Activated CD8-positive, alpha-beta T cell treated with anti-CD3 and anti-CD28 coated beads for 36 hours (primary cell): ENCODE measurements around the gene PXDN. TPM values are rescaled to one million over a fixed set of nuclear protein-coding genes. Genes with fewer than 3 reads are reported as not detected.
"Not testable (repeated sequence)": the region's sequence is repeated elsewhere in the genome, so short reads cannot be mapped to it uniquely, and the experiment has no call there.

ENCODE experiments used
- ATAC-seq: fragments of 200-7000 bp; cut with Tn5 transposase; one replicate; pipeline ENCODE4 v1.10.0; 2021; ENCODE audit warnings: mild to moderate bottlenecking, moderate library complexity
- CTCF ChIA-PET: fragments of 350-600 bp; sonication (Branson Sonifier 250); formaldehyde crosslinking; loops from one replicate; lab custom pipeline; 2021; ENCODE audit warnings: antibody characterized with exemption; lab: Charles Lee
- POLR2A ChIA-PET: fragments of 350-600 bp; sonication (Branson Sonifier 250); formaldehyde crosslinking; loops from one replicate; lab custom pipeline; 2021; ENCODE audit warnings: antibody characterized with exemption; lab: Charles Lee
- DNase-seq: peaks from one replicate; pipeline ENCODE4 v3.0.0-alpha.2; 2020
- H3K27ac Mint-ChIP-seq: one replicate; pipeline ENCODE4 v1.8.0; 2021; ENCODE audit warnings: mild to moderate bottlenecking, mixed read lengths
- H3K27me3 Mint-ChIP-seq: one replicate; pipeline ENCODE4 v1.8.0; 2021; ENCODE audit warnings: mixed read lengths
- H3K36me3 Mint-ChIP-seq: one replicate; pipeline ENCODE4 v1.8.0; 2021; ENCODE audit warnings: low read depth, mixed read lengths
- H3K4me1 Mint-ChIP-seq: one replicate; pipeline ENCODE4 v1.8.0; 2021; ENCODE audit warnings: low read depth, mixed read lengths
- H3K4me3 Mint-ChIP-seq: one replicate; pipeline ENCODE4 v1.8.0; 2021; ENCODE audit warnings: mild to moderate bottlenecking, moderate library complexity, mixed read lengths
- H3K9me3 Mint-ChIP-seq: one replicate; pipeline ENCODE4 v1.8.0; 2021; ENCODE audit warnings: mixed read lengths
- intact Hi-C: fragments of 100-400 bp; cut with micrococcal nuclease; formaldehyde crosslinking; loops from one replicate; pipeline ENCODE4 v1.10.0; 2022
- total RNA-seq, 2 experiments: library from RNA; stranded (reverse); gene quantifications; one replicate each; pipeline ENCODE4 v1.2.3, GENCODE V29; 2021
- TF ChIP-seq, protein P1 (sequence below): fragments of 200-600 bp; IDR thresholded peaks from one replicate; pipeline ENCODE4 v1.8.0; 2022; ENCODE audit warnings: antibody characterized with exemption, mild to moderate bottlenecking

Gene PXDN
- total RNA-seq, 2 experiments from 2014 or later = 0.58 to 0.83 TPM

DNA sequence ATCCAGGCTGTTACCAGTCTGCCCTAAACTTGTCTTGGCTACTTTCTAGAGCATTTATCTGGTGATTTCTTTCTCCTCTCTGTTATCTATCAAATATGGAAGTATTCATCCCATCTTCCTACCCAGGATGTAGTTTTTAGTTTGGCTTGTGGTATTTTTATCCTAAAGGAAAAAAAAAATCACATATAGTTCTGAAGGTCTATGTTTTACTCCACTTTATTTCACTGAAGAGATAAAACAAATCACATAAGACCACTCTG is 62.2 kb downstream of the PXDN start:
- ATAC-seq (no peak), DNase-seq (no peak)
- Mint-ChIP-seq H3K4me3 (no peak overlapping the region), H3K36me3 (no peaks in the 10 kb centered on the region), H3K27me3 (peaks cover 3% of the 10 kb centered on the region), H3K4me1 (no peaks in the 10 kb centered on the region), H3K27ac (no peak overlapping the region), H3K9me3 (no peaks in the 10 kb centered on the region)
- ChIA-PET POLR2A (no interaction called here), CTCF (no interaction called here)
- TF ChIP-seq, protein P1, sequence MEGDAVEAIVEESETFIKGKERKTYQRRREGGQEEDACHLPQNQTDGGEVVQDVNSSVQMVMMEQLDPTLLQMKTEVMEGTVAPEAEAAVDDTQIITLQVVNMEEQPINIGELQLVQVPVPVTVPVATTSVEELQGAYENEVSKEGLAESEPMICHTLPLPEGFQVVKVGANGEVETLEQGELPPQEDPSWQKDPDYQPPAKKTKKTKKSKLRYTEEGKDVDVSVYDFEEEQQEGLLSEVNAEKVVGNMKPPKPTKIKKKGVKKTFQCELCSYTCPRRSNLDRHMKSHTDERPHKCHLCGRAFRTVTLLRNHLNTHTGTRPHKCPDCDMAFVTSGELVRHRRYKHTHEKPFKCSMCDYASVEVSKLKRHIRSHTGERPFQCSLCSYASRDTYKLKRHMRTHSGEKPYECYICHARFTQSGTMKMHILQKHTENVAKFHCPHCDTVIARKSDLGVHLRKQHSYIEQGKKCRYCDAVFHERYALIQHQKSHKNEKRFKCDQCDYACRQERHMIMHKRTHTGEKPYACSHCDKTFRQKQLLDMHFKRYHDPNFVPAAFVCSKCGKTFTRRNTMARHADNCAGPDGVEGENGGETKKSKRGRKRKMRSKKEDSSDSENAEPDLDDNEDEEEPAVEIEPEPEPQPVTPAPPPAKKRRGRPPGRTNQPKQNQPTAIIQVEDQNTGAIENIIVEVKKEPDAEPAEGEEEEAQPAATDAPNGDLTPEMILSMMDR = no peak
- intact Hi-C loops = no loop called here

DNA sequence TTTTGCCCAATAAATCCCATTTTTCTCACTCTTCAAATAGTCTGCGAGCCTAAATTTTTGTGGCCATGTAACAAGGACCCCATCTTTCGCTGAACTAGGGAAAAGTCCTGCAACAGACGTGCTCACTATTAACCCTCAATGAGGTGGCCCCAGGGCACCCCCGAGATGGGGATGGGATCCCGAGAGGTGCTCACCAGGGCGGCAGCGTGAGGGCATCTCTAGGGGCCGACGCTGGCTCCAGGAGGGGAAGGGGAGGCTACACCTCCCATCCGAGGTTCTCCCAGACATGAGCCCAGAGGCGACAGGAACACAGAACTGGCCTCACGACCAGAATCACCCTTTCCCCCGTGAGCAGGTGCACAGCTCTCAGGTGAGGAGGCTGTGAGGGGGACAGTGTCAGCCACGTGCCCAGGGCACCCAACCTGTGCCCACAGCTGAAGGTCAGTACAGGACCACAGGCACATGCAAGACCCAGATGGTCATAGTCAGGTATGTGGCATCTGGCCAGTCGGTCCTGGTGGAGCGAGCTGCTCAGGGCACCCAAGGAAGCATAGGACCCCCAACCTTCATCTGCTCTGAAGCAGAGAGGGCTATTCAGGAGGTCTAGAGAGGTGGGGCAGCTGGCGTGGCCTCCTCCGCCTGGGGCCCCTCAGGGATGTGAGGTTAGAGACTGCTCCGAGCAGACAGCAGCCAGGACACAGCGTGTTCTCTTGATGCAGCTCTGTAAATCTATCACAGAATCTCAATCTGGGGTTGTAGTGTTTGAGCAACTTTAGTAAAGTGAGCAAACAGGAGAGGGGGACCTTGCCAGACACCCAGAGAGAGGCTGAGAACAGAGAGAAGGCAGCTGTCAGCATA is 62.8 kb downstream of the PXDN start:
- TF ChIP-seq, protein P1 = no peak
- intact Hi-C loops = no loop called here
- ATAC-seq = no peak
- Mint-ChIP-seq H3K36me3 (no peaks in the 10 kb centered on the region), H3K27ac (no peak overlapping the region), H3K27me3 (peaks cover under 1% of the 10 kb centered on the region), H3K4me3 (no peak overlapping the region), H3K4me1 (no peaks in the 10 kb centered on the region), H3K9me3 (no peaks in the 10 kb centered on the region)
- DNase-seq = no peak
- CTCF ChIA-PET = no interaction called here
- POLR2A ChIA-PET = no interaction called here

DNA sequence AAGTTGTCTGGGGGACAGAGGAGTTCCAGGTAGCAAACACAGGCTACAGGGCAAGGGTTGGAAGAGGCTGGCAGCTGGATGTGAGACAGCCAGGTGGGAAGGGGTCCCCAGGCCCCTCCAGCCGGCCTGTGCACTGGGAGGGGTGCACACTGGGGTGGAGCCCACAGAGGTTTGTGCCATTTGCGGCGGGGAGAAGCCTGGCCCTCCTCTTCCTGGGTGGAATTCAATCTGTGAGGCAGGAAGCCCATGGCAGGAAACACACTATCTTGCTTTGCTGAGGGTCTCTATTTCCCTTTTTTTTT is 63.3 kb downstream of the PXDN start:
- Mint-ChIP-seq H3K27me3 (no peaks in the 10 kb centered on the region), H3K27ac (no peak overlapping the region), H3K36me3 (no peaks in the 10 kb centered on the region), H3K4me3 (no peak overlapping the region), H3K9me3 (no peaks in the 10 kb centered on the region), H3K4me1 (no peaks in the 10 kb centered on the region)
- POLR2A ChIA-PET = no interaction called here
- no peak for ATAC-seq
- TF ChIP-seq, protein P1 = no peak
- CTCF ChIA-PET = no interaction called here
- DNase-seq = no peak
- intact Hi-C loops = no loop called here

DNA sequence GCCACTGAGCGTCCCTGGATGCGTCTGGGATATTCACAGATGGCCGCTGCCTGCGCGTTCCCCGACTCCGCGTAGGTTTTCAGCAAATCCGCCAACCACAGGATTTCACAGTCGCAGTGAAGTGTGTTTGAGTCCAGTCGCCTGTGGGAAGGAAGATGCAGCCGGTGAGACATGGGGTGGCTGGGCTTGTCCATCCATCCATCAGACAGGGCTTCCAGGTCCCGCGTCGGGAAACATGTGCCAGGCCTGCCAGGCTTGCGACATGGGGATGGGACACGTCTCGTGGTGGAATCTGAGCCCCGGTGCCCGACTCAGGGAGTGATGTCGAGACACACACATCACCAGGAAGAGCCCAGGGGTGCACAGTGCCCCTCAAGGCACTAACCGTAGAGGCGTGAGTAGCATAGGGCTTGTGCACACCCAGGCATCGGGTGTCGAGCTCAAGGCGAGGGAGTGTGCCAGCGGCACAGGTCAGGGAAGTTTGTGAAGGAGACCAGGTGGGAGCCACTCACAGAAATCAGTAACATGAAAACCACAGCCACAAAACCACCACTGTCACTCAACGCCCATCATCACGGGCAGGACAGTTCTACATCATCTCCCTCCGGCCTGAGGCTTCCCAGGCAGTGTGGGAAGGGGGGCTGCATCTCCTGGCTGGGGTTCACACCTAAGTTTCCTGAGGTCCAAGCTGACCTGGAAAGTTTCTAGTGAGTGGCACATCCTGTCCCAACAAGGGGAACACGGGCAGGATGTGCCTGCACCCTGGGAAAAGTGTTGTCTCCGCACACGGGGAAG is 63.9 kb downstream of the PXDN start:
- ATAC-seq (no peak), DNase-seq (no peak)
- Mint-ChIP-seq H3K4me3 (no peak overlapping the region), H3K9me3 (no peaks in the 10 kb centered on the region), H3K27ac (no peak overlapping the region), H3K27me3 (no peaks in the 10 kb centered on the region), H3K36me3 (no peaks in the 10 kb centered on the region), H3K4me1 (no peaks in the 10 kb centered on the region)
- TF ChIP-seq, protein P1 = no peak
- intact Hi-C loops = no loop called here
- ChIA-PET CTCF (no interaction called here), POLR2A (no interaction called here)

DNA sequence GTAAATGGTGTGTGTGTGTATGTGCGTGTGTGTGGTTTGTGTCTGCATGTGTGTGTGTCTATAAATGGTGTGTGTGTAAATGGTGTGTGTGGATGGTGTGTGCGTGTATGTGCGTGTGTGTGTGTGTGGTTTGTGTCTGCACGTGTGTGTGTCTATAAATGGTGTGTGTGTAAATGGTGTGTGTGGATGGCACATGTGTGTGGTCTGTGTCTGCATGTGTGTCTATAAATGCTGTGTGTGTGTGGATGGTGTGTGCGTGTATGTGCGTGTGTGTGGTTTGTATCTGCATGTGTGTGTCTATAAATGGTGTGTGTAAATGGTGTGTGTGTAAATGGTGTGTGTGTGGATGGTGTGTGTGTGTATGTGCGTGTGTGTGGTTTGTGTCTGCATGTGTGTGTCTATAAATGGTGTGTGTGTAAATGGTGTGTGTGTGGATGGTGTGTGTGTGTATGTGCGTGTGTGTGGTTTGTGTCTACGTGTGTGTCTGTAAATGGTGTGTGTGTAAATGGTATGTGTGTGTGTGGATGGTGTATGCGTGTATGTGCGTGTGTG is 64.8 kb downstream of the PXDN start:
- H3K36me3 Mint-ChIP-seq, POLR2A ChIA-PET, CTCF ChIA-PET: not testable (repeated sequence)

DNA sequence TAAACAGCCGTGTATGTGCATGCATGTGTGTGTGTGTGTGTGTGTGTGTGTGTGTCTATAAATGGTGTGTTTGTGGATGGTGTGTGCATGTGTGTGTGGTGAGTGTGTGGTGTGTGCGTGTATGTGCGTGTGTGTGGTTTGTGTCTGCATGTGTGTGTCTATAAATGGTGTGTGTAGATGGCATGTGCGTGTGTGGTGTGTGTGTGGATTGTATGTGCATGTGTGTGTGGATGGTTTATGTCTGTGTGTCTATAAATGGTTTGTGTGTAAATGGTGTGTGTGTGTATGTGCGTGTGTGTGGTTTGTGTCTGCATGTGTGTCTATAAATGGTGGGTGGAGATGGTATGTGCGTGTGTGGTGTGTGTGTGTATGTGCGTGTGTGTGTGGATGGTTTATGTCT is 65.2 kb downstream of the PXDN start:
- POLR2A ChIA-PET, H3K36me3 Mint-ChIP-seq, CTCF ChIA-PET, H3K4me3 Mint-ChIP-seq, H3K9me3 Mint-ChIP-seq, ATAC-seq, intact Hi-C loops, DNase-seq, H3K27ac Mint-ChIP-seq, H3K4me1 Mint-ChIP-seq, H3K27me3 Mint-ChIP-seq: not testable (repeated sequence)

More for the DNA sequence above, 64.8 kb downstream of the PXDN start:
- DNase-seq, H3K9me3 Mint-ChIP-seq, H3K4me3 Mint-ChIP-seq, H3K27me3 Mint-ChIP-seq, ATAC-seq, intact Hi-C loops, H3K27ac Mint-ChIP-seq, H3K4me1 Mint-ChIP-seq: not testable (repeated sequence)
